Measurements from ENCODE around the gene DSC1. TPM values are rescaled to one million over a fixed set of nuclear protein-coding genes. Genes with fewer than 3 reads are reported as not detected.

The DSC1 gene
- total RNA-seq, 1 donor from 2014 or later: not detected

- DNase-seq (peak; percentile 81), ATAC-seq (peak; percentile 96)
- peak overlapping the region; percentile 37 for H3K27ac ChIP-seq
- H3K27me3 ChIP-seq (ENCODE audit: low read depth): no peaks in the 10 kb centered on the region
- intact Hi-C loops (cut with DNase I): no loop called here
- no peaks in the 10 kb centered on the region for H3K36me3 ChIP-seq
- TF ChIP-seq, protein P1, sequence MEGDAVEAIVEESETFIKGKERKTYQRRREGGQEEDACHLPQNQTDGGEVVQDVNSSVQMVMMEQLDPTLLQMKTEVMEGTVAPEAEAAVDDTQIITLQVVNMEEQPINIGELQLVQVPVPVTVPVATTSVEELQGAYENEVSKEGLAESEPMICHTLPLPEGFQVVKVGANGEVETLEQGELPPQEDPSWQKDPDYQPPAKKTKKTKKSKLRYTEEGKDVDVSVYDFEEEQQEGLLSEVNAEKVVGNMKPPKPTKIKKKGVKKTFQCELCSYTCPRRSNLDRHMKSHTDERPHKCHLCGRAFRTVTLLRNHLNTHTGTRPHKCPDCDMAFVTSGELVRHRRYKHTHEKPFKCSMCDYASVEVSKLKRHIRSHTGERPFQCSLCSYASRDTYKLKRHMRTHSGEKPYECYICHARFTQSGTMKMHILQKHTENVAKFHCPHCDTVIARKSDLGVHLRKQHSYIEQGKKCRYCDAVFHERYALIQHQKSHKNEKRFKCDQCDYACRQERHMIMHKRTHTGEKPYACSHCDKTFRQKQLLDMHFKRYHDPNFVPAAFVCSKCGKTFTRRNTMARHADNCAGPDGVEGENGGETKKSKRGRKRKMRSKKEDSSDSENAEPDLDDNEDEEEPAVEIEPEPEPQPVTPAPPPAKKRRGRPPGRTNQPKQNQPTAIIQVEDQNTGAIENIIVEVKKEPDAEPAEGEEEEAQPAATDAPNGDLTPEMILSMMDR (IDR thresholded peaks at IDR 0.05): peak; percentile 27
- no peaks in the 10 kb centered on the region for H3K9me3 ChIP-seq
- H3K4me1 ChIP-seq: peaks cover 26% of the 10 kb centered on the region
- H3K4me3 ChIP-seq: peak overlapping the region; percentile 22
These were observed 44.2 kb upstream of the DSC1 start for GRCh38 chr18:31206787-31207381.

GRCh38 chr18:31206071-31206470, 43.4 kb upstream of the DSC1 start:
- intact Hi-C loops (cut with DNase I): no loop called here
- TF ChIP-seq, protein P1 (IDR thresholded peaks at IDR 0.05): no peak
- Histone ChIP-seq H3K4me1 (peaks cover 26% of the 10 kb centered on the region), H3K9me3 (no peaks in the 10 kb centered on the region), H3K36me3 (no peaks in the 10 kb centered on the region), H3K4me3 (peak overlapping the region; percentile 22), H3K27me3 (ENCODE audit: low read depth) (no peaks in the 10 kb centered on the region), H3K27ac (peak overlapping the region; percentile 37)
- DNase-seq (no peak), ATAC-seq (peak; percentile 14 to 22)

DNA sequence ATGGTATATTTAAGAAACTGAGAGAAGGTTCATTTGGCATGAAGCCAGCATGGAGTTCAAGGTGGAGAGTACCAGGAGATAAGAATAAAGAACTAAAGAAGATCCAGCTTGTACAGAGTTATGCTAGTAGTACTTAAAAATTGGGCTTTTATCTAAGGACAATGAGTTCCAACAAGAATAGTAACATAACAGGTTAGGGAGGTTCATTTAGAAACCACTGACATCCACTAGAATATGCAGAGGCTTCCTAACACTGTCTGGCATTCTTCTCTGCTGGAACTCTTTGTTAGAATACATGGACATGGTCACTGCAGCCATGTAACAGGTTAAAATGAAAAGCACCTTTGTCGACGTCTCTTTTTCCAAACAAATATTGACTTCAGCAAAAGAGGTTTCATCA, 42.6 kb upstream of the DSC1 start:
- no peaks in the 10 kb centered on the region for H3K27me3 ChIP-seq (ENCODE audit: low read depth)
- TF ChIP-seq, protein P1 (IDR thresholded peaks at IDR 0.05): no peak
- no peaks in the 10 kb centered on the region for H3K9me3 ChIP-seq

DNA sequence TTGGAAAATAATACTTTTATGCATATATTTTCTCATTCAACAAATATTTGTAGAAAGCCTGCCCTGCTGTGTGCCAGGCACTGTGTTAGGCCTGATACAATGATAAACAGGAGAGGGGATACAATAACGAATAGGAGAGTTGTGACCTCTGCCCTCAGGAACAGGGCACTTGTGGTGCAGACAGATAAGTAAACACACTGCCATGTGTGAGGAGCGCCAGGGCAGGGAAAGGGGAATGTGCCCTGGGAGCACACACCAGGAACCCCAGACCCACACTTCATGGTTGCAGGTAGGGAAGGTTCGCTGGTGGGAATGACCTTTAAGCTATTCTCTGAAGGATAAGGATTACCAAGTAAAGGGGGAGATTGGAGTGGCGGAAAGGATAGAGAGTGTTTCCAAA, 42.2 kb upstream of the DSC1 start:
- no peaks in the 10 kb centered on the region for H3K27me3 ChIP-seq (ENCODE audit: low read depth)
- TF ChIP-seq, protein P1 (IDR thresholded peaks at IDR 0.05): no peak
- intact Hi-C loops (cut with DNase I): no loop called here
- H3K4me3 ChIP-seq: no peak overlapping the region
- no peaks in the 10 kb centered on the region for H3K9me3 ChIP-seq
- no peak for ATAC-seq
- no peaks in the 10 kb centered on the region for H3K36me3 ChIP-seq
- peaks cover 26% of the 10 kb centered on the region for H3K4me1 ChIP-seq
- no peak for DNase-seq
- H3K27ac ChIP-seq: no peak overlapping the region

More for the DNA sequence above, 42.6 kb upstream of the DSC1 start:
- intact Hi-C loops (cut with DNase I): no loop called here
- DNase-seq (no peak), ATAC-seq (no peak)
- Histone ChIP-seq H3K4me3 (no peak overlapping the region), H3K4me1 (peaks cover 26% of the 10 kb centered on the region), H3K36me3 (no peaks in the 10 kb centered on the region), H3K27ac (no peak overlapping the region)

- H3K27ac ChIP-seq: no peak overlapping the region
- ATAC-seq (no peak), DNase-seq (no peak)
- H3K36me3 ChIP-seq: no peaks in the 10 kb centered on the region
- H3K9me3 ChIP-seq: no peaks in the 10 kb centered on the region
- H3K4me3 ChIP-seq: no peak overlapping the region
- H3K4me1 ChIP-seq: peaks cover 26% of the 10 kb centered on the region
- intact Hi-C loops (cut with DNase I): no loop called here
- TF ChIP-seq, protein P1 (IDR thresholded peaks at IDR 0.05): no peak
- H3K27me3 ChIP-seq (ENCODE audit: low read depth): no peaks in the 10 kb centered on the region
These were observed 41.5 kb upstream of the DSC1 start for GRCh38 chr18:31204166-31204565.

All from lower lobe of right lung (tissue), 2 donors.